Testis (tissue), 2 donors: ENCODE measurements around the gene ZNF616.

Experiments used
- POLR2A ChIP-seq: fragments of 450-650 bp; IDR thresholded peaks from one replicate; pipeline ENCODE4 v1.6.1; 2017; ENCODE audit warnings: antibody characterized with exemption, mild to moderate bottlenecking, moderate library complexity
- TF ChIP-seq, protein P1 (sequence below), 3 experiments: fragments of 450-650 bp in 2 of 3; fragments of 200-600 bp in 1 of 3; sonication (generic) in 1 of 3; IDR thresholded peaks; one replicate each; pipeline ENCODE4 v1.5.1; 2016 to 2019; ENCODE audit warnings: antibody characterized with exemption in 3 of 3, mild to moderate bottlenecking in 2 of 3, moderate library complexity in 1 of 3

DNA sequence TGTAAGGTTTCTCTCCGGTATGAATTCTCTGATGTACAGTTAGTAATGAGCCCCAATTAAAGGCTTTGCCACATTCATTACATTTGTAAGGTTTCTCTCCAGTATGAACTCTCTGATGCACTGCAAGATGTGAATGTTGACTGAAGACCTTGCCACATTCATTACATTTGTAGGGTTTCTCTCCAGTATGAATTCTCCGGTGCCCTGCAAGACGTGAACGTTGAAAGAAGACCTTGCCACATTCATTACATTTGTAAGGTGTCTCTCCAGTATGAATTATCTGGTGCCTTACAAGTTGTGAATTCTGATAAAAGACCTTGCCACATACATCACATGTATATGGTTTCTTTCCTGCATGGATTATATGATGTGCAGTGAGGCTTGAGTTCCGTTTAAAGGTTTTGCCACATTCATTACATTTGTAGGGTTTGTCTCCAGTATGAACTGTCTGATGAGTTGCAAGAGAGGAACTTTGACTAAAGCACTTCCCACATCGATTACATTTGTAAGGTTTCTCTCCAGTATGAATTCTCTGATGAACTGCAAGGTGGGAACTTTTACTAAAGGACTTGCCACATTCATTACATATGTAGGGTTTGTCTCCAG, 73.4 kb downstream of the ZNF616 start:
- TF ChIP-seq, protein P1, sequence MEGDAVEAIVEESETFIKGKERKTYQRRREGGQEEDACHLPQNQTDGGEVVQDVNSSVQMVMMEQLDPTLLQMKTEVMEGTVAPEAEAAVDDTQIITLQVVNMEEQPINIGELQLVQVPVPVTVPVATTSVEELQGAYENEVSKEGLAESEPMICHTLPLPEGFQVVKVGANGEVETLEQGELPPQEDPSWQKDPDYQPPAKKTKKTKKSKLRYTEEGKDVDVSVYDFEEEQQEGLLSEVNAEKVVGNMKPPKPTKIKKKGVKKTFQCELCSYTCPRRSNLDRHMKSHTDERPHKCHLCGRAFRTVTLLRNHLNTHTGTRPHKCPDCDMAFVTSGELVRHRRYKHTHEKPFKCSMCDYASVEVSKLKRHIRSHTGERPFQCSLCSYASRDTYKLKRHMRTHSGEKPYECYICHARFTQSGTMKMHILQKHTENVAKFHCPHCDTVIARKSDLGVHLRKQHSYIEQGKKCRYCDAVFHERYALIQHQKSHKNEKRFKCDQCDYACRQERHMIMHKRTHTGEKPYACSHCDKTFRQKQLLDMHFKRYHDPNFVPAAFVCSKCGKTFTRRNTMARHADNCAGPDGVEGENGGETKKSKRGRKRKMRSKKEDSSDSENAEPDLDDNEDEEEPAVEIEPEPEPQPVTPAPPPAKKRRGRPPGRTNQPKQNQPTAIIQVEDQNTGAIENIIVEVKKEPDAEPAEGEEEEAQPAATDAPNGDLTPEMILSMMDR (IDR thresholded peaks at IDR 0.05) = no peak
- no peak for TF ChIP-seq POLR2A
